ENCODE measurements around the gene ARL14EP.

ARL14EP gene

DNA sequence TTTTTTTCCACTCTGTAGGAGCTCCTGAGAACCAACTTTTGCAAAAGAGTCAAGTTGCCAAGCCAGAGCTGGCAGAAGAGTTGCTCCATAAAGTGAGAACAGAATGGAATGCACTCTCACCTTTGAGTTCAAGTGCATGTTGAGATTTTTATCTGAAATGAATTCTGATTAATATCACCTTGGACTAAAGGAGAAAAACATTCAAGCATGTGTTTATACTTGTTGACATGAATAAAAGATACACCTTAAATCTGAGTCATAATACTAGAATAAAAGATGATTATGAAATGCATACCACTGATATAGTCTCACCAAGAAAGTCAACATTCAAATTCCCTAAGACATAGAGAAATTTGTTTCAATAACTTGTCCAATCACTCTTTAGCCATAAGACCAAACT is 37.8 kb downstream of the ARL14EP start:
- Histone ChIP-seq H3K4me2 (ENCODE audit: low read length, poor library complexity, severe bottlenecking) (no peak overlapping the region), H2AFZ (ENCODE audit: low read depth, low read length) (no peak overlapping the region), H3K4ac (ENCODE audit: low read depth in 1 of 2, low read length in 2 of 2) (no peak overlapping the region), H3K9ac (ENCODE audit: low read length) (no peak overlapping the region), H3K27me3 (ENCODE audit: control insufficient read depth in 1 of 2, insufficient read depth in 1 of 2, low read length in 2 of 2) (peaks cover 0 to 3% of the 10 kb centered on the region in 2 experiments), H3K14ac (ENCODE audit: low read length in 2 of 2) (no peak overlapping the region), H3K36me3 (ENCODE audit: control insufficient read depth in 1 of 2, insufficient read depth in 2 of 2, low read depth in 1 of 2, low read length in 2 of 2) (no peaks in the 10 kb centered on the region), H2AK5ac (ENCODE audit: low read length, severe bottlenecking) (no peak overlapping the region), H2BK12ac (ENCODE audit: low read length in 2 of 2) (no peak overlapping the region), H3K23ac (ENCODE audit: low read length in 2 of 2) (no peak overlapping the region), H3K79me1 (replicated peaks; ENCODE audit: low read length, poor library complexity, severe bottlenecking) (no peaks in the 10 kb centered on the region), H3K18ac (ENCODE audit: low read depth in 1 of 2, low read length in 2 of 2) (no peak overlapping the region), H3K4me1 (ENCODE audit: control insufficient read depth, insufficient read depth, low read depth, low read length) (no peaks in the 10 kb centered on the region), H2BK15ac (ENCODE audit: low read depth, poor library complexity, severe bottlenecking) (no peak overlapping the region), H2BK5ac (ENCODE audit: low read depth, low read length, poor library complexity, severe bottlenecking) (no peak overlapping the region), H4K8ac (ENCODE audit: low read length) (no peak overlapping the region), H3K27ac (ENCODE audit: low read length, poor library complexity, severe bottlenecking) (no peak overlapping the region), H3K4me3 (ENCODE audit: insufficient read depth in 1 of 2, low read depth in 1 of 2, low read length in 2 of 2) (no peak overlapping the region), H2BK120ac (ENCODE audit: low read depth, low read length) (no peak overlapping the region), H3K9me3 (ENCODE audit: control insufficient read depth, low read length) (no peaks in the 10 kb centered on the region), H4K91ac (ENCODE audit: low read length) (no peak overlapping the region)
- no peak for DNase-seq

DNA sequence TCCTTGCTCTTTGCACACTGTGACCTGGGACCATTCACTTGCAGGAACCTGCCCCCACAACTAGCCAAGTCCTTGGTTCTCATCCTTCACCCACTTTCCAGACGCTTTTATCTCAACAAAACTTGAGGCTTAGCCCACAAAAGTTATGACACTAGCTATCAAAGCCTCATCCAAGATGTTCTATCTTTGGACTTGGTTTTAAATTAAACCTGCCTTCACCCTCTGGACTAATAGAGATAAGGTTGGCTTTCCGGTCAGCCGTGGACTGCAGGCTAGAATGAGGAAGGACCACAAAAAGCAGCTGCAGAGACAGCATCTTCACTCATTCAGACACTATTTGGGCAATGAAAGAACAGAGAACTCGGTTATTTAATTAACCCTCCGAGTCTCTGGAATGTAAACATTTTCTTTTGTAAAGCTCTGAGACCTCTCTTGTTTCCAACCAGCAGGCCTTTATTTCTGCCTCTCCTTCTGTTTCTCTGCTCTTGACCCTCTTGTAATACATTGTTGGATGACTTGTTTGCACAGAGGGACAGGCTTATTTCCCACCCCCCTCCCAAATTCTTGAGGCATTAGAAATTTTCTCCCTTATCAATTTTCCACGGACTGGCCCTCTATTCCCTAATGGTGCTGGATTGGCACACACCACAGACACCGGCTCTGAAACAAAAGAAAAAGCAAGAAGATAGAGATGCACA is 41.4 kb downstream of the ARL14EP start:
- H2BK5ac ChIP-seq (ENCODE audit: low read depth, low read length, poor library complexity, severe bottlenecking), result no peak overlapping the region
- no peaks in the 10 kb centered on the region for H3K79me1 ChIP-seq (replicated peaks; ENCODE audit: low read length, poor library complexity, severe bottlenecking)
- H3K9me3 ChIP-seq (ENCODE audit: control insufficient read depth, low read length), result no peaks in the 10 kb centered on the region
- no peak overlapping the region for H2AK5ac ChIP-seq (ENCODE audit: low read length, severe bottlenecking)
- H3K18ac ChIP-seq (ENCODE audit: low read depth in 1 of 2, low read length in 2 of 2), result no peak overlapping the region
- H3K4me2 ChIP-seq (ENCODE audit: low read length, poor library complexity, severe bottlenecking), result no peak overlapping the region
- no peak overlapping the region for H3K4me3 ChIP-seq (ENCODE audit: insufficient read depth in 1 of 2, low read depth in 1 of 2, low read length in 2 of 2)
- H2BK120ac ChIP-seq (ENCODE audit: low read depth, low read length), result no peak overlapping the region
- peaks cover 0 to 3% of the 10 kb centered on the region in 2 experiments for H3K27me3 ChIP-seq (ENCODE audit: control insufficient read depth in 1 of 2, insufficient read depth in 1 of 2, low read length in 2 of 2)
- H2BK12ac ChIP-seq (ENCODE audit: low read length in 2 of 2), result no peak overlapping the region
- H3K4me1 ChIP-seq (ENCODE audit: control insufficient read depth, insufficient read depth, low read depth, low read length), result no peaks in the 10 kb centered on the region
- 57% methylated on average over 6 of the region's 7 CpGs for WGBS
- no peak overlapping the region for H3K23ac ChIP-seq (ENCODE audit: low read length in 2 of 2)
- no peaks in the 10 kb centered on the region for H3K36me3 ChIP-seq (ENCODE audit: control insufficient read depth in 1 of 2, insufficient read depth in 2 of 2, low read depth in 1 of 2, low read length in 2 of 2)
- H3K4ac ChIP-seq (ENCODE audit: low read depth in 1 of 2, low read length in 2 of 2), result no peak overlapping the region
- no peak for DNase-seq
- H4K8ac ChIP-seq (ENCODE audit: low read length), result no peak overlapping the region
- no peak overlapping the region for H2AFZ ChIP-seq (ENCODE audit: low read depth, low read length)
- no peak overlapping the region for H4K91ac ChIP-seq (ENCODE audit: low read length)
- H3K9ac ChIP-seq (ENCODE audit: low read length), result no peak overlapping the region
- no peak overlapping the region for H2BK15ac ChIP-seq (ENCODE audit: low read depth, poor library complexity, severe bottlenecking)
- no peak overlapping the region for H3K27ac ChIP-seq (ENCODE audit: low read length, poor library complexity, severe bottlenecking)
- no peak overlapping the region for H3K14ac ChIP-seq (ENCODE audit: low read length in 2 of 2)

GRCh38 chr11:30364837-30365482 is 42.1 kb downstream of the ARL14EP start:
- Histone ChIP-seq H4K91ac (ENCODE audit: low read length) (no peak overlapping the region), H3K27ac (ENCODE audit: low read length, poor library complexity, severe bottlenecking) (no peak overlapping the region), H3K79me1 (replicated peaks; ENCODE audit: low read length, poor library complexity, severe bottlenecking) (no peaks in the 10 kb centered on the region), H3K18ac (ENCODE audit: low read depth in 1 of 2, low read length in 2 of 2) (no peak overlapping the region), H3K9ac (ENCODE audit: low read length) (no peak overlapping the region), H2BK12ac (ENCODE audit: low read length in 2 of 2) (no peak overlapping the region), H3K4me3 (ENCODE audit: insufficient read depth in 1 of 2, low read depth in 1 of 2, low read length in 2 of 2) (no peak overlapping the region), H2BK120ac (ENCODE audit: low read depth, low read length) (no peak overlapping the region), H3K4ac (ENCODE audit: low read depth in 1 of 2, low read length in 2 of 2) (no peak overlapping the region), H3K4me2 (ENCODE audit: low read length, poor library complexity, severe bottlenecking) (no peak overlapping the region), H2BK15ac (ENCODE audit: low read depth, poor library complexity, severe bottlenecking) (no peak overlapping the region), H3K9me3 (ENCODE audit: control insufficient read depth, low read length) (no peaks in the 10 kb centered on the region), H4K8ac (ENCODE audit: low read length) (no peak overlapping the region), H2BK5ac (ENCODE audit: low read depth, low read length, poor library complexity, severe bottlenecking) (no peak overlapping the region), H3K27me3 (ENCODE audit: control insufficient read depth in 1 of 2, insufficient read depth in 1 of 2, low read length in 2 of 2) (peaks cover 0 to 3% of the 10 kb centered on the region in 2 experiments), H2AK5ac (ENCODE audit: low read length, severe bottlenecking) (no peak overlapping the region), H3K4me1 (ENCODE audit: control insufficient read depth, insufficient read depth, low read depth, low read length) (no peaks in the 10 kb centered on the region), H2AFZ (ENCODE audit: low read depth, low read length) (no peak overlapping the region), H3K23ac (ENCODE audit: low read length in 2 of 2) (no peak overlapping the region), H3K14ac (ENCODE audit: low read length in 2 of 2) (no peak overlapping the region), H3K36me3 (ENCODE audit: control insufficient read depth in 1 of 2, insufficient read depth in 2 of 2, low read depth in 1 of 2, low read length in 2 of 2) (no peaks in the 10 kb centered on the region)
- 95% methylated on average over 7 of the region's 9 CpGs for WGBS
- no peak for DNase-seq

DNA sequence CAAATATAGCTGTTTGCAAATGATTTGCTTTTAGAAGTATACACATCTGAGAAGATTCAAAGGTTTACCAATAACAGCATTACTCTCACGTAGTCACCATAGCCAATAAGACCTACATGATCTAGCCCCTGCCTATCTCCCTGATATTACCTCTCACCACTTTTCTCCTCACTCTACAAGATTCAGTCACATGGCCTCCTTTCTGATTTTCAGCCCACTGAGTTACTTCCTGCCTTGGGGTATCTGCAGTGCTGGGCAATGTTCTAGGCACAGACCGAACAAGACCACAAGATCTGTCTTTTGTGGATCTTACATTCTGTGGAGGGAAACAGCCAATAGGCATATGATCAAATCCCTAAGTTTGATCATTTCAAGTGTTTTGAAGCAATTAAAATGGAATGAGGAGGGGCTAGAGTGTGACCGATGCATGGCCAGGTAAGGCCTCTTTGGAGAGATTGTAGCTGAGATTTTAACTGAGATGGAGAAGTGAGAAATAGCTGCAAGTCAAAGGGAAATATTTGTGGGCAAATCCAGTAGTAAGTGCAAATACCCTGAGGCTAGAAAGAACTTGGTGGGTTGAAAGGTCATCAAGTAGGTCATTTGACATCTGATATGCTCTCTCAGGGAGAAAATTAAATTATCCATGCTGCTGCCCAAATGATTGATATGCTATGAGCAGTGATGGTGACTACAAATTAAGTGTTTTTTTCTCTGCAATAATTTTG is 43.1 kb downstream of the ARL14EP start:
- Histone ChIP-seq H3K36me3 (ENCODE audit: control insufficient read depth in 1 of 2, insufficient read depth in 2 of 2, low read depth in 1 of 2, low read length in 2 of 2) (no peaks in the 10 kb centered on the region), H3K9me3 (ENCODE audit: control insufficient read depth, low read length) (no peaks in the 10 kb centered on the region), H2BK12ac (ENCODE audit: low read length in 2 of 2) (no peak overlapping the region), H4K8ac (ENCODE audit: low read length) (no peak overlapping the region), H2AFZ (ENCODE audit: low read depth, low read length) (no peak overlapping the region), H2BK15ac (ENCODE audit: low read depth, poor library complexity, severe bottlenecking) (no peak overlapping the region), H3K4ac (ENCODE audit: low read depth in 1 of 2, low read length in 2 of 2) (no peak overlapping the region), H3K18ac (ENCODE audit: low read depth in 1 of 2, low read length in 2 of 2) (no peak overlapping the region), H3K4me2 (ENCODE audit: low read length, poor library complexity, severe bottlenecking) (no peak overlapping the region), H3K27ac (ENCODE audit: low read length, poor library complexity, severe bottlenecking) (no peak overlapping the region), H3K23ac (ENCODE audit: low read length in 2 of 2) (no peak overlapping the region), H2AK5ac (ENCODE audit: low read length, severe bottlenecking) (no peak overlapping the region), H3K27me3 (ENCODE audit: control insufficient read depth in 1 of 2, insufficient read depth in 1 of 2, low read length in 2 of 2) (peaks cover 0 to 3% of the 10 kb centered on the region in 2 experiments), H2BK5ac (ENCODE audit: low read depth, low read length, poor library complexity, severe bottlenecking) (no peak overlapping the region), H3K4me1 (ENCODE audit: control insufficient read depth, insufficient read depth, low read depth, low read length) (no peaks in the 10 kb centered on the region), H4K91ac (ENCODE audit: low read length) (no peak overlapping the region), H2BK120ac (ENCODE audit: low read depth, low read length) (no peak overlapping the region), H3K79me1 (replicated peaks; ENCODE audit: low read length, poor library complexity, severe bottlenecking) (no peaks in the 10 kb centered on the region), H3K9ac (ENCODE audit: low read length) (no peak overlapping the region), H3K4me3 (ENCODE audit: insufficient read depth in 1 of 2, low read depth in 1 of 2, low read length in 2 of 2) (no peak overlapping the region), H3K14ac (ENCODE audit: low read length in 2 of 2) (no peak overlapping the region)
- 90% methylated on average over 3 of the region's 3 CpGs for WGBS
- no peak for DNase-seq
